NCI-H1417 treated with DMSO at 0.1 percent for 48 hours (cell line): ENCODE results near the gene SERTAD3.

Source experiments
- DNase-seq: peaks from one replicate; lab custom pipeline; 2025; lab: John Stamatoyannopoulos, UW

SERTAD3 gene

DNA sequence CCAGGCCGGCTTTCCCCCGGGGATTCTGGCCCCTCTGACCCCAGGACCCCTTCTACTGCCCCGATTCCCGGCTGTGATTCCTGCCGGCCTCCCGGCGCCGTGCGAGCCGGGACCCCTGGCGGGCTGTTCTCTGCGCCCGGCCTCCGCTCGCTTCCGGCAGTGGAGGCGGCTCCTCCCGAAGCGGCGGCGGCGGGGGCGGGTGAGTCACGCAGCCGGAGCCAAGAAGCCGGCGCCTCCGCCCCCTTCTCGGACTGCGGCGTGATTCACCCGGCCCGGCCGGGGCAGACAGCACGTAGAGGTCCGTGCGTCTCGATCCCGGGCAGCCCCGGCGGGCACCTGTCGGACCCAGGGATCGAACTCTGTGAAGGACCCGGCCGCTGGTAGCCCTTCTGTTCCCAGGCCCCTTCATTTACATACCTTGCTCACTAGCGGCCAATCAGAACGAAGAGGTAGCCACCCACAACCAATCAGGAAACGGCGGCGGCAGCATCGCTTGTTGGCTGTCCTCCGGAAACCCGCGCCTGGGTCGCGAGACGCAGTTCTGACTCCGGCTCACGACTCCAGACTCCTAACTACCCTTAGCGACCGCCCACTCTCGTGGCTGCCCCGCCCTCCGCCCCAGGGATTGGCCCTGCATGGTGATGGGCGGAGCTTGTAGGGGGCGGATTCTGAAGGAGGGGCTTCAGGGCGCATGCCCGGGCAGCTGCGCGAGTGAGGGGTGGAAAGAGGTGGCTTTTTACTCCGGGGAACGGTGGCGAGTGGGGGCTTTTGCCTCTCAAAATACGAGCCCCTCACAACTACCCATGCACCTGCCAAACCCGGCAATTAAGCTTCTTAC is 18.5 kb downstream of the SERTAD3 start, which contains the start of gene SERTAD1:
Gene SERTAD1 (minus strand): TSS at position 543 of the 838 bp plus-strand sequence. CDS start 2,446 bp downstream, outside the sequence.
- DNase-seq, result peak; percentile 93

DNA sequence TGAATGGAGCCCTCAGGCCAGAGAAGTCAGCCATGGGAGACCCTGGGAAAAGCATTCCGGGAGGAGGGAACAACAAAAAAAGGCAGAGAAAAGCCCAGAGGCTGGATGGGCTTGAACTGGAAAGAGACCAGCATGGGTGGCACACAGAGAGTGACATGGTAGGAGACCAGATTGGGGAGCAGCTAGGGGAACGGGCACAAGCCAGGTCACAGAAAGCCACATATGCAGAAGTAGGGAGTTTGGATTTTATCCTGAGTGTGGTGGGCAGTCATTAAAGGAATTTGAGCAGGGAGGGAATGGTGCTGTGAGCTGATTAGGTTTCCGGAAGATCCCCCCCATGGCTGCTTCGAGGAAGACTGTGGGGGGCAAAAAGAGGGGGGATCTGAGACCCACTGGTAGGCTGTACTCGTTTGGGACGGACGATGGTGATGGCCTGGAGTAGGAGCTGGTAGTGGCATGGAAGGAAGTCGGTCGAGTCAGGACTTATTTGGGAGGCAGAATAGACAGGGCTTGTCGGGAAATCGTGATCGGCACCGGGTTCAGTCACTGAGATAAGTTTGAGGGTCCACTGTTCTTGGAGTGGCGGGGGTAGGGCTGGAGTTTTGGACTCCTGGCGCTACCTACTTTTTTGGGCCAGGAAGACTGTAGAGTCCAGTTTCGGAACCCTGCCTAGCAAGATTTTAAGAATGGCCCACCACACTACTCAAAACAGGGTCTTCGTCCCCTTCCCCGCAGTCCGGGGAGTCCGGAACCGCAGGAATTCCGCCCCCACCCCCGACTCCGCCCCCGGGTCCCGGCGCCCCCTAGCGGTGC is 19.3 kb downstream of the SERTAD3 start:
- DNase-seq, result no peak

DNA sequence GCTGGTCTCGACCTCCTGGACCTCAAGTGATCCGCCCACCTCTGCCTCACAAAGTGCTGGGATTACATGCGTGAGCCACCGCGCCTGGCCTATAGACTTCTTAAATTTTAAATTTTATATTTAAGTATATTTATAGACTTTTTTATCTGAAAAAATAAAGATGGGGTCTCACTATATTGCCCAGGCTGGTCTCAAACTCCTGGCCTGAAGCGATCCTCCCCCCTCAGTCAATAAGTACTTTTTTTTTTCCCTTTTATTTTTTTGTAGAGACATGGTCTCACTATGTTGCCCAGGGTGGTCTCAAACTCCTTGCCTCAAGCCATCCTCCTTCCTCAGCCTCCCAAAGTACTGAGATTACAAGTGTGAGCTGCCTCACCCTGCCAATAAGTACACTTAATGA is 20.2 kb downstream of the SERTAD3 start:
- no peak for DNase-seq

DNA sequence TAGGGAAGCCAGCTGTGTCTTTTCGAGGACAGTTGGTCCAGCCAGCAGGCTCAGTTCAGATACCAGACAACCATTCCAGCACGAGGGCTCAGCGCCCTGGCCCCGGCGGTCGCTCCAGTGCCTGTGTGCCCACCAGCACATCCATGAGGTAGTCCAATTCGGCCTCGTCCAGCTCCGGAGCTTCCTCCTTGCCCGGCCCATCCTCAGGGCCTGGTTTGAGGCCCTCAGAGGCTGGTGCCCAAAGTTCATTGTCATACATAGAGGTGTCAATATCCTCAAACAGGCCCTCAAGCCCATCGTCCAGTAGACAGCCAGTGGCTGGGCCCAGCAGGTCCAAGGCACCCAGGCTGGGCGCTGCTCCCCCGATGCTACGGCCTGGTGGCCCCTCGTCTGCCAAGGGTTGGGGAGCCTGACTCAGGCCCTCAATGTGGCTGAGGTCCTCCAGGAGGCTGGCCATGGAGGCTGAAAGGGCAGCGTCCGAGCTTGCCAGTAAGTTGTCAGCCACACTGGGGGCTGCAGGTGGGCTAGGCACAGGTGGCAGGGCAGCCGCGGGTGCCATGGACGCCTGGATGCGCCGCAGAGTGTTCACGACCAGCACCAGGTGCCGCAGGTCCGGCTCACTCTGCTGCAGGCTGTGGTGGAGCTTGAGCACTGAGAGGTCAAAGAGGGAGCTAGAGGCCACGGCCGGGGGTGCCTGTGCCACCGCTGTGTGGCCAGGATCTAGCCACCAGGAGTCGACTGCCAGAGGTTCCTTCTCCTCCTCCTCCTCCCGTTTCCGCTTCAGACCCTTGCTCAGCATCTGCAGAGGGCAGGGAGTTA is 21.2 kb downstream of the SERTAD3 start:
- DNase-seq, result no peak

DNA sequence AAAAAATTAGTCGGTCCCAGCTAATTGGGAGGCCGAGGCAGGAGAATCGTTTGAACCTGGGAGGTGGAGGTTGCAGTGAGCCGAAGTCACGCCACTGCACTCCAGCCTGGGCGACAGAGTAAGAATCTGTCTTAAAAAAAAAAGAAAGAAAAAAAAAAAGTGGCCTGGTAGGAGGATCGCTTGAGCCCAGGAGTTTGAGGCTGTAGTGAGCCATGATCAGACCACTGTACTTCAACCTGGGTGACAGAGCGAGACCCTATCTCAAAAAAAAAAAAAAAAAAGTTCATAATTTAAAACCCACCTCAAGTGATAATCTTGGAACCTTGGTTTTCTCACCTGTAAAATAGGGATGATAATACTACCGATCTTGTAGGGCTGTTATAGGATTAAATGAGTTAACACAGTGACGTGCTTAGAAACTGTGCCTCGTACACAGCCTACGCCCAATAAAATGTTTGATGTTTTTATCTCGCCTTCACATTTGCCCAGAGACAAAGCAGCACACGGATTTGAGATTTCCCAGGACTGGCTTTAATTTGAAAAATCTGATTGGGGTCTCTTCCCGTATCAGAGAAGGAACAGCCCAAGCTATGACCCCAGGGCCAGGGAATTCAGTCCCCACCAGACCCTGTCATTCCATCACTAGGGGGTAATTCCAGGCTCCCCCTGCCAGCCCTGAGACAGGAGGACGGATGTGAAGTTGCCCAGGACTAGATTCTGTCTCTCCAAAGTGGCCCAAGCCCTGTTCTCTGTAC is 22.0 kb downstream of the SERTAD3 start:
- DNase-seq, result no peak

GRCh38 chr19:40420766-40421765 is 23.1 kb downstream of the SERTAD3 start:
- DNase-seq, result no peak

DNA sequence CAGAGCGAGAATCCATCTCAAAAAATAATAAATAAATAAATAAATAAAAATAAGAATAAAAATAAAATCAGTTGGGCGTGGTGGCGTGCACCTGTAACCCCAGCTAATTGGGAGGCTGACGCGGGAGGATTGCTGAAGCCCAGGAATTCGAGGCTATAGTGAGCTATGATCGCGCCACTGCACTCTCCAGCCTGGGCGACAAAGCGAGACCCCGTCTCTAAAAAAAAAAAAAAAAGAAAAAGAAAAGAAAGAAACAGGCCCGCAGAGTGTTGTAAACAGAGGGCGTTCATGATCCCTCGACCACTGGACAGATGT is 23.7 kb downstream of the SERTAD3 start:
- DNase-seq, result no peak

GRCh38 chr19:40419780-40420179 is 24.4 kb downstream of the SERTAD3 start:
- no peak for DNase-seq

DNA sequence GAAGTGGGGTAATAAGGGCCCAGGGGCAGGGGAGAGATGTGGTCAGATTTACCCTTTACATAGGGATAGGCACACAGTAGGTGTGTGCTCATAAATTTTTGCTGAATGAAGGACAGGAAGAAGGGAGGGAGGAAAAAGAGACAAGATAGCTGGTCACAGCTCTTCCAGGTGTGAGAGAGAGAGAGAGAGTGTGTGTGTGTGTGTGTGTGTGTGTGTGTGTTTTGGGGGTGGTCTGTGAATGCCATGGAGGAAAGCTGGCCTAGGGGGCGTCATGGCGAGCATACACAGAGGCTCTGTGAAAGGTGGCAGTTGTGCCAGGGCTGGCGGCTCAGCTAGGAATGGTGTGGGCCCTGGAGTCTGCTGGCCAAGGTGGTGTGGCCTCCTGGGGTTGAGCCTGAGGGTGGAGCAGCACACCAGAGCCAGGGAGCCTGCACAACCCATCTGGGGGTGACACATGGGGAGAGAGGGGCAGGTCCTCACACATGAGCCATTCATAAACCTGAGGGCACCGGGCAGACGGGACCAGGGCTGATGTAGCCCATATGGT is 25.0 kb downstream of the SERTAD3 start:
- no peak for DNase-seq

GRCh38 chr19:40418040-40418439 is 26.1 kb downstream of the SERTAD3 start:
- DNase-seq, result no peak

GRCh38 chr19:40417643-40417981 is 26.5 kb downstream of the SERTAD3 start:
- DNase-seq, result no peak

DNA sequence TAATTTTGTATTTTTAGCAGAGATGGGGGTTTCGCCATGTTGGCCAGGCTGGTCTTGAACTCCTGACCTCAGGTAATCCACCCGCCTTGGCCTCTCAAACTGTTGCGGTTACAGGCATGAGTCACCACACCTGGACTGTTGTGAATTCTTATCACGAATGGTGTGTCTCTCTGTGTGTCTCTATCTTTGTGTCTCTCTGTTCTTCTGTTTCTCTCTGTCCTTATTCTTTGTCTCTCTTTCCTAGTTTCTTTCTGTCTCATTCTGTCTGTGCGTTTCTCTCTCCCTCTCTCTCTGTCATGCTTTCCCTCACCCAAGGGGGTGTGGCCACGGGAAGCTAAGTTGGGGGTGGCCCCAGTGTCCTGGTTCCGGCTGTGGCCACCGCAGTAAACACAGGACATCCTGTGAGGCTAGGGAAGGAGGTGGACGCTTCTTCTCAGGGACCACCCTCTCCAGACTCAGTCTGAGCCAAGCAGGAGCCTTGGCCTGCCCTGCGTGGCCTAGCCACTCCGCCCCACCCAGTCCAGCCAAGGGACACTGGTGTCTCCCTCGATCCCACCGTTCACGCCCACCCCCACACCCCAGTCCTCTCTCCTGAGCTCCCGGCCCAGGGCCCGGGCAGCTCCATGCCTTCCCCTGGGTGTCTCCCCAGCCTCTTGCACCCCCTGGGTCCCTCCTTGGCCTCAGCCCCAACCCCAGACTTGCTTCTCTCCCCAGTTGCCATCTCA is 27.1 kb downstream of the SERTAD3 start:
- DNase-seq, result no peak

GRCh38 chr19:40415768-40416167 is 28.4 kb downstream of the SERTAD3 start:
- no peak for DNase-seq

GRCh38 chr19:40414542-40415535 is 29.3 kb downstream of the SERTAD3 start:
- no peak for DNase-seq

DNA sequence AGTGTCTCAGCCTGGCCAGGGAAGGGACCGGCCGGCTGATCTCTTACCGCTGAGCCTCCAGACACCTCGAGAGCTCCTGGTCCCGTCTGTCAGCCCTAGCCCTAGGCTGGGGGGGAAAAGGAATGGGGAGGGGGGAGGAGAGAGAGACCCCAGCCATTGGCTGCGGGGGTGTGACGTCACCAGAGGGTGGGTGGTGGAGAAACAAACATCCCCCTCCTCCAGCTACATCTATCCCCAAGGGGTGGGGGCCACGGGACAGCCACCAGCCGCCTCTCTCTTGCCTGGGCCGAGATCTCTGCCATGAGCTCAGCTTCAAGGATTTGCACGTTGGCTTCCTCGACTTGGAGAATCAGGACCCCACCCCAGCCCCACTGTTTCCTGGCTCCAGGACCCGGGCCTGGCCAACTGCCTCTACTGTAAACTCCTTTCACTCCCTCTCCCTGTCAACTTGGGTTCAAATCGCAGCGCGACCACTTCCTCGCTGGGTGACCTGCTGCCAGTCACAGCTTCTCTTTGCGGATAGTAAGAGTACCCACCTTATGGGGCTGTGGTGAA is 30.8 kb downstream of the SERTAD3 start, which contains the start of gene PRX:
Gene PRX (minus strand): TSS at position 88 of the 555 bp plus-strand sequence. CDS start 5,446 bp downstream, outside the sequence.
- DNase-seq, result no peak

DNA sequence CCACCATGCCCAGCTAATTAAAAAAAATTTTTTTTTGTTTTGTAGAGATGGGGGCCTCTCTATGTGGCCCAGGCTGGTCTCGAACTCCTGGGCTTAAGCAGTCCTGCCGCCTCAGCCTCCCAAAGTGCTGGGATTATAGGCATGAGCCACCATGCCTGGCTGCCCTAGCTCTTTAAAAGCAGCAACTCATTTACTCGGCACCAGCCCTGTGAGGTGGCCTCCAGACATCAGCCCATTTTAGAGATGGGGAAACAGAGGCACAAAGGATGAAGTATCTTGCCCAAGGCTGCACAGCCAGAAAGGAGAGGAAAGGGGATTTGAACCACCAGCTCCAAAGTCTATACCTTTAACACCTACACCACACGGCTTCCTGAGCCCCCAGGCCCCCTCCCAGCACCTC is 31.3 kb downstream of the SERTAD3 start:
- DNase-seq, result no peak

DNA sequence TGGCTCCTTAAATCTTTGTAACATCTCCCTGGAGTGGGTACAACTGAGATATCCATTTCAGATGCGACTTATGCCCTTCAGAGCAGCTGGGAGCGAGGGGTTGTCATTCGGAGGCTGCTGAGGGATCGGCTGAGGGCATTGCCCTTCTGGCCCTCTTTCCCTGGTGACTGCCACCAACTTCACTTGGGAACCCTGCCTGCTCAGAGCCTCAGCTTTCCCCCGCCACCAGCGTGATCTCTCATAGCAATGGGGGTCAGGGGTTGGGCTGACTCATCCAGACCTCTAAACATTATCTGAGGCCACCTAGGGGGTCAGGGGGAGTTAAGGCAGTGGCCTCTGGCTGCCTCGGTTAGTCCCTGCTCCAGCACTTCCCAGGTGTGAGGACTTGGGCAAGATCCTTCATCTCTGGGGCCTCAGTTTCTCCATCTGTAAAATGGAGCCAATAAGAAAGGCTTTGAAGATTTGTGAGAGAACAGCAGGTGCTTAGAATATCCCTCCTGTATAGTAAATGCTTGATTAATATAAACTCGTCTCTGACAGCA is 32.1 kb downstream of the SERTAD3 start:
- no peak for DNase-seq
